K562 (cell line): ENCODE data around the gene NELFE. TPM values are rescaled to one million over a fixed set of nuclear protein-coding genes. Genes with fewer than 3 reads are reported as not detected.

Source experiments
- ARID4B ChIP-seq: sonication (generic); formaldehyde crosslinking; IDR thresholded peaks from 2 replicates; pipeline ENCODE4 v1.8.0; 2022; ENCODE audit warnings: mild to moderate bottlenecking, missing genetic modification reagents
- CREB3 ChIP-seq: fragments of 450-650 bp; conservative IDR thresholded peaks from 2 replicates; pipeline ENCODE4 v1.6.1; 2016; ENCODE audit warnings: missing genetic modification characterization, low read depth, mild to moderate bottlenecking, missing compliant biosample characterization, moderate library complexity
- DEAF1 ChIP-seq: fragments of 450-650 bp; formaldehyde crosslinking; IDR thresholded peaks from 2 replicates; pipeline ENCODE4 v1.4.0; 2020; ENCODE audit warnings: mild to moderate bottlenecking, moderate library complexity
- GABPB1 ChIP-seq: sonication (generic); formaldehyde crosslinking; IDR thresholded peaks from 2 replicates; pipeline ENCODE4 v1.8.0; 2022; ENCODE audit warnings: mild to moderate bottlenecking, missing genetic modification reagents
- HMG20A ChIP-seq: fragments of 450-650 bp; formaldehyde crosslinking; conservative IDR thresholded peaks from 2 replicates; pipeline ENCODE4 v1.4.0; 2020; ENCODE audit warnings: mild to moderate bottlenecking, mixed read lengths
- JUN ChIP-seq, 2 experiments: sonication (generic) in 1 of 2; formaldehyde crosslinking in 1 of 2; IDR thresholded peaks; 2 replicates each; pipeline versions ENCODE4 v1.6.1 to v1.8.0; 2012 to 2022; ENCODE audit warnings: borderline replicate concordance in 2 of 2, mild to moderate bottlenecking in 2 of 2, improper control_type of control experiment in 1 of 2, low read depth in 1 of 2, low read length in 1 of 2, missing genetic modification reagents in 1 of 2
- MECOM ChIP-seq: fragments of 250-450 bp; sonication (Bioruptor Pico); IDR thresholded peaks from 2 replicates; pipeline ENCODE4 v1.8.0; 2022; ENCODE audit warnings: inconsistent platforms
- NR4A1 ChIP-seq, 2 experiments: fragments of 250-450 bp in 1 of 2; fragments of 450-650 bp in 1 of 2; sonication (Bioruptor Pico) in 1 of 2; IDR thresholded peaks; 2 replicates each; pipeline versions ENCODE4 v1.4.0 to v1.6.1; 2016 to 2020; ENCODE audit warnings: mild to moderate bottlenecking in 2 of 2, missing compliant biosample characterization in 1 of 2, missing genetic modification characterization in 1 of 2, moderate library complexity in 1 of 2
- RAD21 ChIP-seq, 2 experiments: fragments of 250-450 bp in 1 of 2; fragments of 450-650 bp in 1 of 2; sonication (Bioruptor Pico) in 1 of 2; formaldehyde crosslinking in 1 of 2; IDR thresholded peaks in 1 of 2; conservative IDR thresholded peaks in 1 of 2; 2 replicates each; pipeline versions ENCODE4 v1.4.0 to v1.8.0; 2020 to 2022; ENCODE audit warnings: mild to moderate bottlenecking in 2 of 2, moderate library complexity in 1 of 2
- TEAD1 ChIP-seq, 2 experiments: fragments of 450-650 bp in 1 of 2; sonication (generic) in 1 of 2; formaldehyde crosslinking; IDR thresholded peaks; 2 replicates each; pipeline versions ENCODE4 v1.4.0 to v1.8.0; 2020 to 2022; ENCODE audit warnings: mild to moderate bottlenecking in 2 of 2, missing genetic modification reagents in 1 of 2
- THRB ChIP-seq: fragments of 450-650 bp; formaldehyde crosslinking; conservative IDR thresholded peaks from 2 replicates; pipeline ENCODE4 v1.4.0; 2022; ENCODE audit warnings: mild to moderate bottlenecking, missing genetic modification characterization
- ZBTB49 ChIP-seq: sonication (generic); formaldehyde crosslinking; IDR thresholded peaks from 2 replicates; pipeline ENCODE4 v1.8.0; 2022; ENCODE audit warnings: missing genetic modification reagents, mild to moderate bottlenecking, borderline replicate concordance
- ZSCAN32 ChIP-seq: fragments of 450-650 bp; formaldehyde crosslinking; IDR thresholded peaks from 2 replicates; pipeline ENCODE4 v1.4.0; 2020; ENCODE audit warnings: mild to moderate bottlenecking, moderate library complexity
- polyA plus RNA-seq, 8 experiments: library from polyadenylated mRNA; depleted of rRNA in 4 of 8; stranded (reverse) in 5 of 8; unstranded in 3 of 8; fragments of >200 nt; fragmentation: Nextera tagmentation in 2 of 8; fragmentation: Illumina TruSeq in 1 of 8; extraction: Ambion mirVana in 2 of 8; extraction: Trizol in 1 of 8; gene quantifications; 2 replicates each; pipeline versions ENCODE4 v1.2.1 to v1.2.3, GENCODE V29; 2011 to 2014; ENCODE audit warnings: inconsistent platforms in 1 of 8, missing spikeins in 1 of 8
- total RNA-seq, 7 experiments: library from RNA; depleted of rRNA in 6 of 7; stranded (reverse); fragments of >200 nt in 6 of 7; fragmentation: Illumina TruSeq in 2 of 7; extraction: Trizol in 2 of 7; gene quantifications; 2 replicates each; pipeline versions ENCODE4 v1.2.1 to v1.2.3, GENCODE V29; 2011 to 2021; ENCODE audit warnings: low replicate concordance in 1 of 7

Gene NELFE
- total and polyA plus RNA-seq, 9 of the 15 experiments (the other 6 are each of a cell fraction or from before 2014, with no cell fraction given) = 15.2 to 157 (median 91.5) TPM

GRCh38 chr6:31958412-31958740 lies 395 bp downstream of the NELFE start (continued):
- TF ChIP-seq ZBTB49 (CRISPR knock-in tag) = peak; percentile 68; the same call in 1 of the 2 replicates
- TF ChIP-seq NR4A1 (CRISPR knock-in tag; IDR thresholded peaks at IDR 0.05) = no peak
- no peak for TF ChIP-seq NR4A1 (tag; IDR thresholded peaks at IDR 0.05)
- TF ChIP-seq TEAD1 (CRISPR knock-in tag; IDR thresholded peaks at IDR 0.05) = 0 out of 4 replicates have a peak, but pooled peaks of 1 of the 2 experiments have one; percentile 30
- TF ChIP-seq ARID4B = no peak
- TF ChIP-seq RAD21 (CRISPR knock-in tag; conservative IDR thresholded peaks at IDR 0.05 in 1 of 2, IDR thresholded peaks at IDR 0.05 in 1 of 2) = 0 out of 4 replicates have a peak, but pooled peaks of 1 of the 2 experiments have one; percentile 19
- 0 out of 2 replicates have a peak, but pooled peaks have one; percentile 26 for TF ChIP-seq HMG20A (CRISPR knock-in tag)
- TF ChIP-seq MECOM (CRISPR knock-in tag) = no peak
- TF ChIP-seq CREB3 = no peak
- 0 out of 2 replicates have a peak, but pooled peaks have one; percentile 19 for TF ChIP-seq DEAF1 (CRISPR knock-in tag)
- TF ChIP-seq JUN (IDR thresholded peaks at IDR 0.05; ENCODE audit: borderline replicate concordance, low read depth, low read length) = no peak
- peak; percentile 71; the same call in 1 of the 2 replicates for TF ChIP-seq JUN (CRISPR knock-in tag; IDR thresholded peaks at IDR 0.05; ENCODE audit: borderline replicate concordance)
- peak; percentile 89 for TF ChIP-seq THRB (CRISPR knock-in tag)
- no peak for TF ChIP-seq GABPB1 (CRISPR knock-in tag)
- TF ChIP-seq ZSCAN32 = 0 out of 2 replicates have a peak, but pooled peaks have one; percentile 9
